ENCODE measurements around the gene CRACDL.

CRACDL gene

DNA sequence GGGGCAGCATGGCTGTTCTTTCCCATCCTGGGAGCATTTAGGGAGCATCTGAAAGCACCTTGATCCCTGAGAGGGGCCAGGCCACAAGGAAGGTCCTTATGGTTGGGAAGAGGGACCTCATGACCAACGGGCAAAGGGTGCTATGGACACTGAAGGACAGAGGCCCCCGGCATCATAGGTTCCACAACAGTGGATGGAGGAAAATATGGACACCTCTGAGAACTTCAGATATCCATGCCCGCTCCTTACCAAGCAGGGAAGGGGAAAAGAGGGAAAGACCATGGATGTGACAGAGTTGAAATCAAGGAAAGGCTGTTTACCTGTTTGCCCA lies 111.0 kb downstream of the CRACDL start:
- DNase-seq (ENCODE audit: low spot score): no peak

DNA sequence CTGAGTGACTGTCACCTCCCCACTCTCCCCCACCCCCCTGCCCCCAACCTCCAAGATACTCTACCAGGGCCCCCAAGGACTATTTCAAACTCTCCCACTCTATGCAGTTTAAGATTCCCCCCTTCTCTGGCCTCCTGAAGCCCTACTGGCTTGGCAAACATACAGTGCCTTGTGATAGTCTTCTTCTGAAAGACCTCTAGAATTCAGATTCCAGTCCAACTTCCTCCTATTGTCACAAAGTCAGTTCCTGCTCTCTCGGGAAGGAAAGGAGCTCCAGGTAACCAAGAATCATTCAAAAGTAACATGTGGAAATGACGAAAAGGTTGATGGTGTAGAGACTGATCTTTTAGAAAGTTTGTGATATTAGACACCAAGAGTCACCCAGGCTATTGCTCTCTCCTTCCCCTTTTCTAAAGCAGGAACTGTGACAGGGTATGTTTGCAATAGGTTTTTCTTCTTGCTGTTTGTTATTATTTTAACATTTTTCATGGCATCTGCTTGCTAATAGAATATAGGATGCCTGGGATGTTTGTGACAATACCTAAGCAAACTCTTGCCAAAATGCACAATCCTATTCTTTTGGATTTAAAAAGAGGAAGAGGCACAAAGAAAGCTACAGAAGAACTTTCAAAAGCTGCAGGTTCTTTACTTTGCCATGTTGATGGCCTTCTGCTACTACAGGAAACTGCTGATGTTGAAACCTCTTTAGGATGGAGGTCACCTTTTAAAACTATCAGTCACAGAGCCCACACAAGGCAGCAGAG lies 111.6 kb downstream of the CRACDL start:
- DNase-seq (ENCODE audit: low spot score): no peak

GRCh38 chr2:98823196-98824170 lies 112.5 kb downstream of the CRACDL start:
- DNase-seq (ENCODE audit: low spot score): no peak

DNA sequence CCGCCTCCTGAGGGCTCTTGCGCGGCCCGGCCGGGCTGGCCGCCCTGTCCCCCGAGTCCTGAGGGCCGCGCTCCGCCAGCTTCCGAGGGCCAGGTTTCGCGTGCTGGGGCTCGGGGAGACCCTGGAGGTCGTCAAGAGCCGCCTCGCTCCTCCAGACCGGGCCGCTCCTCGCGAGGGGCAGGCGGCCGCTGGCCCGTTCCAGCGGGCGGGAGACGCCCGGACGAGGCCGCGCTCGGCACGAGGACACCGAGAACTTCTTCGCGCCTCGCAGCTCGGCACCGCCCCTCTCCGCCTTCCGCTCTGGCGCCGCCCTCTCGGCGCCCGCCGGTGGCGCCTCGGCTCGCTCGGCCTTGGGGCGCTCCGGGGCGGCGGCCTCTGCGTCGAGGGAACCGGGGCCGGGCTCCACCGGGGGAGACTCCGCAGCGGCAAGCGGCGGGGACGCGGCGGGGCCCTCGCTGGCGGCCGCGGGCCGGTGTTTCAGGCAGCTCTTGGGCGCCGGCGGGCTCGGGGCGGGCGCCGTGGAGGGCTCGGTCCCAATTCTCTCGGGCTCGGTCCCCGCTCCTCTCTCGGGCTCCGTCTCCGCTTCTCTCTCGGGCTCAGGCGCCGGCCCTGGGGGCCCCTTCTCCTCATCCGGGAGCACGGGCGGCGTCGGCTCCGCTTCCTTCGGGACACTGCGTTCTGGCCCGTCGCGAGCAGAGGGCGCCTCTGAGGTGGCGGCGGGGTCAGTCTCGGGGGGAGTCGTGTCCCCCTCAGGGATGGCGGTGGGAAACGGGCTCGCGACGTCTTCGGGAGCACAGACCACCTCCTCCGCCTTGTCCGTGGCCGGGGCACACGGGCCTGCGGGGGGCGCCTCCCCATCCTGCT lies 113.5 kb downstream of the CRACDL start:
- DNase-seq (ENCODE audit: low spot score): no peak

- DNase-seq (ENCODE audit: low spot score): no peak
These were observed 114.3 kb downstream of the CRACDL start for GRCh38 chr2:98821629-98822135.

GRCh38 chr2:98819231-98819766 lies 116.7 kb downstream of the CRACDL start:
- no peak for DNase-seq (ENCODE audit: low spot score)

- no peak for DNase-seq (ENCODE audit: low spot score)
These were observed 117.9 kb downstream of the CRACDL start for GRCh38 chr2:98818164-98818563.

GRCh38 chr2:98816281-98816680 lies 119.7 kb downstream of the CRACDL start:
- no peak for DNase-seq (ENCODE audit: low spot score)

DNA sequence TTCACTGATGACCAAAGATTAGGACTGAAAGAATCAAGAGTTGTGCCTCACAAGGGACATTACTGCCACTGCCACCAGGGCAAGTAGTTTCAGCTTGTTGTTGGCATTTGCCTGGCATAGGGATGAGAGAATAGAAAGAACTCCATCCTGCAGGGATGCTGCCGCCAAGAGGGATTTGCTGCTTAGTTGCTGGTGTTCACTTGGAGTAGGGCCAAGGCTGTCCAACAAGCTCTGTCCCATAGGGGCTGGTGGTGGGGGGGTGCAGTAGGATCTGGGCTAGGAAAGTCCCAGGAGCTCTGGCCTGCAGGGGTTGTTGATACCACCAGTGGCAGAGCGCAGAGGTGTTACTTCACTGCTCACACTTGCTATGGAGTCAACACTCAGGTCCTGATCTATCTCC lies 120.2 kb downstream of the CRACDL start:
- DNase-seq (ENCODE audit: low spot score): no peak

GRCh38 chr2:98811766-98812165 lies 124.3 kb downstream of the CRACDL start:
- no peak for DNase-seq (ENCODE audit: low spot score)

- DNase-seq (ENCODE audit: low spot score): no peak
These were observed 125.5 kb downstream of the CRACDL start for GRCh38 chr2:98810588-98810928.

GRCh38 chr2:98809878-98810587 lies 126.0 kb downstream of the CRACDL start:
- DNase-seq (ENCODE audit: low spot score): no peak

DNA sequence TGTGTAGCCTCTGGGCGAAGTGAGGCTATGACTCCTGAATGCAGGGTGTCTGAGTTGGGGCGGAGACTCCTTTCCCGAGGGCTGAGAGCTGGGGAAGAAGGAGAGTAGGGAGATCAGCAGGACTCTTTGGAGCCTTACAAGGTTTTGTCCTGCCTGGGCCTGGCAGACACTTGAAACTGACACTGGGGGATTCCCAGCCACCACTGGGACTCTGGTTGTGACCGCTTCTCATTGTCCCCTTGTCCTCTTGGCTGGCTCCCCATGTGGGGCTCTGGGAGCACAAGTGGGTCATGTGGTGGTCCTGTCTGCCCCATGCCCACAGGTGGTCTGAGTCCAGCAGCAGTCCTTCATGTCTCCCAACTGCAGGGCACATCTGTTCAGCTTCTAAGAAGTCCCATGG lies 126.9 kb downstream of the CRACDL start:
- no peak for DNase-seq (ENCODE audit: low spot score)

DNA sequence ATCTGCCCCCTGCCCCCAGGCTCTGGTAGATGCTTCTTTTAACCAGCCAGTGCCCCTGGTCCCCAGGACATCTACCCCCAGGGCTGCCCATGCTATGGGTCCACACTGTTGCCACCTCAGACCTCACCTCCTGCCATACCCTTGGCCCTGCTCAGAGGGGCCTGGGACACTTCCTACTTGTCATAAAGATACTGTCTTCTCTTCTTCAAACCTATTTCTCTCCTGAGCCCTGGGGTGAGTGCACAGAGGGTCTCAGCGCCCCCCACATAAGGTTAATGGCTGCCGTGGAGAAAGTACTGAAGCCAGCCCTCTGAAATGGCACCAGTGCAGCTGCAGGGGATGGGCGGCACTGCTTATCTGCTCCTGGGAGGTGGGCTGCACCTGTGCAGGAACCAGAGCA lies 127.5 kb downstream of the CRACDL start:
- no peak for DNase-seq (ENCODE audit: low spot score)

DNA sequence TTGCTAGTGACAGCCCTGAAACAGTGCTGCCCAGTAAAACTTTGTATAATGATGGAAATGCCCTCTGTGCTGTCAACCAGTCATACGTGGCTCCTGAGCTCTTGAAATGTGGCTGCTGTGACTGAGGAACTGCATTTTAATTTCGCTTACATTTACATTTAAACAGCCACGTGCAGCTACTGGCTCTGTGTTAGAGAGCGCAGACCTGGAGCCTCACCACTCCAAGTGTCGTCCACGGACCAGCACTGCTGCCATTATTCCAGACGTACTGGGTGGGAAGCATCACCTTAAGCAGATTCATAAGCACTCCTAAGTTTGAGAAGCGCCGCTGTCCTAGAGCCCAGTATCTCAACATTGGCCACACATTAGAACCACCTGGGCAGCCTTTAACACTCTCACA lies 128.1 kb downstream of the CRACDL start:
- DNase-seq (ENCODE audit: low spot score): no peak

GRCh38 chr2:98807221-98807620 lies 128.8 kb downstream of the CRACDL start:
- no peak for DNase-seq (ENCODE audit: low spot score)

GRCh38 chr2:98806236-98806697 lies 129.8 kb downstream of the CRACDL start:
- peak; percentile 74 for DNase-seq (ENCODE audit: low spot score)

- DNase-seq (ENCODE audit: low spot score): peak; percentile 65
These were observed 130.4 kb downstream of the CRACDL start for GRCh38 chr2:98805412-98806171.

- no peak for DNase-seq (ENCODE audit: low spot score)
These were observed 131.3 kb downstream of the CRACDL start for GRCh38 chr2:98804736-98805135.

GRCh38 chr2:98804265-98804650 lies 131.8 kb downstream of the CRACDL start:
- DNase-seq (ENCODE audit: low spot score): no peak
